ENCODE results near the gene CTNNBL1.

DNA sequence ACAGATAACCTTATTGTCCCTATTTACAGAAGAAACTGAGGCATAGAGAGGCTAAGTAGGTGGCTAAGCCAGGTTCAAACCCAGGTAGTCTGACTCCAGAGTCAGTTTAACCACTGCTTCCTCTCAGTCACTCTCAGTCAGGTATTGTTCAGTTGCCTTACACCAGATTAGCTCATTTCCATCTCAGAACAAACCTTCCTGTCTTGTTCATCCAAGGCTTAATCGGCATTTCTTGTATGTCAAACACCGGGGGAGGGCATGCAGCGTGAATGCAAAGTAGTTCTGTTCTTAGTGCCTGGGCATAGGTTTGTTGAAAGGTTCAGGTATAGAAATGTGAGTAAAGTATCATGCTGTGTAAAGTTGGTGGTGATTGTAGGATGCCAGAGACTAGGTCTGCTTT lies 51.7 kb downstream of the CTNNBL1 start:
- TF ChIP-seq, protein P1, sequence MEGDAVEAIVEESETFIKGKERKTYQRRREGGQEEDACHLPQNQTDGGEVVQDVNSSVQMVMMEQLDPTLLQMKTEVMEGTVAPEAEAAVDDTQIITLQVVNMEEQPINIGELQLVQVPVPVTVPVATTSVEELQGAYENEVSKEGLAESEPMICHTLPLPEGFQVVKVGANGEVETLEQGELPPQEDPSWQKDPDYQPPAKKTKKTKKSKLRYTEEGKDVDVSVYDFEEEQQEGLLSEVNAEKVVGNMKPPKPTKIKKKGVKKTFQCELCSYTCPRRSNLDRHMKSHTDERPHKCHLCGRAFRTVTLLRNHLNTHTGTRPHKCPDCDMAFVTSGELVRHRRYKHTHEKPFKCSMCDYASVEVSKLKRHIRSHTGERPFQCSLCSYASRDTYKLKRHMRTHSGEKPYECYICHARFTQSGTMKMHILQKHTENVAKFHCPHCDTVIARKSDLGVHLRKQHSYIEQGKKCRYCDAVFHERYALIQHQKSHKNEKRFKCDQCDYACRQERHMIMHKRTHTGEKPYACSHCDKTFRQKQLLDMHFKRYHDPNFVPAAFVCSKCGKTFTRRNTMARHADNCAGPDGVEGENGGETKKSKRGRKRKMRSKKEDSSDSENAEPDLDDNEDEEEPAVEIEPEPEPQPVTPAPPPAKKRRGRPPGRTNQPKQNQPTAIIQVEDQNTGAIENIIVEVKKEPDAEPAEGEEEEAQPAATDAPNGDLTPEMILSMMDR (IDR thresholded peaks at IDR 0.05) = no peak
- TF ChIP-seq POLR2AphosphoS5 (IDR thresholded peaks at IDR 0.05) (no peak), POLR2A (IDR thresholded peaks at IDR 0.05; ENCODE audit: low read depth) (no peak)

Measured in esophagus muscularis mucosa (tissue), 3 donors.